Osteocyte (in vitro differentiated cells): ENCODE measurements around the gene CYB5D1. TPM values are rescaled to one million over a fixed set of nuclear protein-coding genes. Genes with fewer than 3 reads are reported as not detected.

Experiments used
- DNase-seq: peaks from one replicate; pipeline ENCODE4 v3.0.0; 2021; ENCODE audit warnings: mixed read lengths; ENCODE audit not compliant: unreplicated experiment; ENCODE audit errors: extremely low spot score
- H3K27ac Mint-ChIP-seq: one replicate; pipeline ENCODE4 v1.8.0; 2021; ENCODE audit warnings: mild to moderate bottlenecking, mixed read lengths; ENCODE audit not compliant: unreplicated experiment
- H3K27me3 Mint-ChIP-seq: one replicate; pipeline ENCODE4 v1.8.0; 2021; ENCODE audit warnings: mixed read lengths; ENCODE audit not compliant: unreplicated experiment
- H3K36me3 Mint-ChIP-seq: one replicate; pipeline ENCODE4 v1.8.0; 2021; ENCODE audit warnings: mixed read lengths; ENCODE audit not compliant: unreplicated experiment
- H3K4me1 Mint-ChIP-seq: one replicate; pipeline ENCODE4 v1.8.0; 2021; ENCODE audit warnings: mixed read lengths; ENCODE audit not compliant: unreplicated experiment
- H3K4me3 Mint-ChIP-seq: one replicate; pipeline ENCODE4 v1.8.0; 2021; ENCODE audit warnings: mild to moderate bottlenecking, moderate library complexity, mixed read lengths; ENCODE audit not compliant: unreplicated experiment
- H3K9me3 Mint-ChIP-seq: one replicate; pipeline ENCODE4 v1.8.0; 2021; ENCODE audit warnings: mixed read lengths; ENCODE audit not compliant: unreplicated experiment
- CTCF ChIP-seq: fragments of 200-600 bp; sonication (generic); IDR thresholded peaks from 2 replicates; pipeline ENCODE4 v1.5.0; 2021; ENCODE audit warnings: antibody characterized with exemption, mild to moderate bottlenecking, moderate library complexity
- total RNA-seq: library from RNA; stranded (reverse); gene quantifications from 2 replicates; pipeline ENCODE4 v1.2.1, GENCODE V29; 2021

CYB5D1 gene
- total RNA-seq, 1 donor from 2014 or later = 8.5 TPM

DNA sequence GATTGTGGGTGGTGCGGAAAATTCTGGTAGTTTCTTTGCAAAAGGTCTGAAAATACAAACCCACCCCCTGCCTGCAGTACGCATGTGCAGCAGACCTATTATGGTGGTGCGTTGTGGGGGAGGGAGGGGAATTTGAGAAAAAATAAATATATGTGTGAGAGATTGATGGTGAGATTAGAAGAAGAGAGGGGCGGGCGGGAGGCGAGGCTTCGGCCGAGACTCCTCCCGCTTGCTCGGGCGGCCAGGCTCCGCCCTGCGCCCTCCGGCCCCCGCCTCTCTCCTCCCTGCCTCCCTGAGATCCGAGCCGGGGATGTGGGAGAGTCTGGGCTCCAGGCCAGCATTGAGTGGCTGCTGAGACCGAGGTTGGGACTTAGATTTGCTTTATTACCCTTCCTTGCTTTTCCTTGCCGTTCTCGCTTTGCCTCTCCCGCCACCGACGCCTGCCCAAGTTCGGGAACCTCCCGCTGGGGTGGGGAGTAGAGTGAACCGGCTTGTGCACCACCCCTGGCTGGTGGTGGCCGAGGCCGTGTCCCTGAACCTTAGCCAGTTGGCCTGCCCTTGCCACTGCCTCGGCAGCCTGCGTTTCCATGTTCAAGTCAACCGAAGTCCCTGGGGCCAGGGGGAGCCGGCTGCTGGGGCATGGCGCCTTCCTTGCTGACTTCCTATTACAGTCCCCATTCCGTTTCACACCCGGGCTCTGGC, 29.8 kb downstream of the CYB5D1 start:
- Mint-ChIP-seq H3K27ac (no peak overlapping the region), H3K4me3 (no peak overlapping the region), H3K27me3 (no peaks in the 10 kb centered on the region), H3K36me3 (peaks cover 21% of the 10 kb centered on the region), H3K4me1 (peaks cover 3% of the 10 kb centered on the region), H3K9me3 (no peaks in the 10 kb centered on the region)
- no peak for TF ChIP-seq CTCF
- DNase-seq = peak; percentile 98

GRCh38 chr17:7888184-7888920, 30.5 kb downstream of the CYB5D1 start, which contains the start of gene CHD3:
Gene CHD3 (plus strand): TSS chr17:7888789. CDS start chr17:7889001, 212 bp downstream.
- Mint-ChIP-seq H3K4me3 (no peak within 1 kb of the TSS), H3K27ac (no peak within 1 kb of the TSS), H3K9me3 (no peaks in the 10 kb centered on the region), H3K36me3 (peaks cover 25% of the 10 kb centered on the region), H3K27me3 (no peaks in the 10 kb centered on the region), H3K4me1 (peaks cover 3% of the 10 kb centered on the region)
- DNase-seq = no peak
- TF ChIP-seq CTCF = no peak

GRCh38 chr17:7889166-7889955, 31.6 kb downstream of the CYB5D1 start:
- H3K4me1 Mint-ChIP-seq = peaks cover 1% of the 10 kb centered on the region
- no peaks in the 10 kb centered on the region for H3K9me3 Mint-ChIP-seq
- no peak overlapping the region for H3K27ac Mint-ChIP-seq
- H3K36me3 Mint-ChIP-seq = peaks cover 29% of the 10 kb centered on the region
- peak; percentile 96 for DNase-seq
- peak; percentile 59 for TF ChIP-seq CTCF
- H3K4me3 Mint-ChIP-seq = no peak overlapping the region
- H3K27me3 Mint-ChIP-seq = no peaks in the 10 kb centered on the region

DNA sequence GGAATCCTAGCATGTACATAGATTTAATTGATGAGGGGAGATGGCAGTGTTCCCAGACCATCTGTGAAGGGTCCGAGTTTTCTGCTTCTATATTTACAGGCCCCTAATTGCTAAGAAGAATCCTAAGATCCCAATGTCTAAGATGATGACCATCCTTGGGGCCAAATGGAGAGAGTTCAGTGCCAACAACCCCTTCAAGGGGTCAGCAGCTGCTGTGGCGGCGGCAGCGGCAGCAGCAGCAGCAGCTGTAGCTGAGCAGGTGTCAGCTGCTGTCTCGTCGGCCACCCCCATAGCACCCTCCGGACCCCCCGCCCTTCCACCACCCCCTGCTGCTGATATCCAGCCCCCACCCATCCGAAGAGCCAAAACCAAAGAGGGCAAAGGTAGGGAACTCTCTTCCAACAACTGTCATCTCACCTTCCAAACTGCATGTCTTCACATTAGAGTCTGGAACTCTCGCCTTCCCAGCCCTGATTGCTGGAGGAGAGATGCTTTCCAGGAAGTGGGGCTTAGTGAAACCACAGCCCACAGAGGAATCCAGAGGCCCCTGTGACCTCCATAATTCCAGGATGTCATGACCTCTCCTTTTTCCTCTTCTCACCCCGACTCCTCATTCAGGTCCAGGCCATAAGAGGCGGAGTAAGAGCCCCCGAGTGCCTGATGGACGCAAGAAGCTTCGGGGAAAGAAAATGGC, 35.5 kb downstream of the CYB5D1 start:
- Mint-ChIP-seq H3K4me1 (no peaks in the 10 kb centered on the region), H3K9me3 (no peaks in the 10 kb centered on the region), H3K4me3 (no peak overlapping the region), H3K27ac (no peak overlapping the region), H3K27me3 (no peaks in the 10 kb centered on the region), H3K36me3 (peaks cover 57% of the 10 kb centered on the region)
- DNase-seq = no peak
- TF ChIP-seq CTCF = no peak
